Psoas muscle (tissue), 8 donors: Measurements from ENCODE around the gene EYS. TPM values are rescaled to one million over a fixed set of nuclear protein-coding genes. Genes with fewer than 3 reads are reported as not detected.

Source experiments
- ATAC-seq, 4 donors: fragments of 200-7000 bp; cut with Tn5 transposase; one replicate each; pipeline ENCODE4 v1.9.1; 2020; ENCODE audit warnings: moderate library complexity in 3 of 4, mild to moderate bottlenecking in 2 of 4
- DNase-seq, 2 donors: peaks; one replicate each; pipeline ENCODE4 v3.0.0-alpha.2; 2020
- H3K27ac ChIP-seq: fragments of 200-600 bp; one replicate; pipeline ENCODE4 v1.8.0; 2022
- H3K27me3 ChIP-seq, 3 donors: fragments of 200-600 bp in 1 of 3; one replicate each; pipeline versions ENCODE4 v1.6.1 to v1.8.0; 2013 to 2022; ENCODE audit warnings: low read length in 2 of 3, mild to moderate bottlenecking in 2 of 3, moderate library complexity in 1 of 3; ENCODE audit not compliant: insufficient read depth in 3 of 3
- H3K36me3 ChIP-seq, 2 donors: fragments of 200-600 bp in 1 of 2; one replicate each; pipeline versions ENCODE4 v1.6.1 to v1.8.0; 2013 to 2022; ENCODE audit warnings: low read depth in 1 of 2, mild to moderate bottlenecking in 1 of 2, moderate library complexity in 1 of 2; ENCODE audit not compliant: insufficient read depth in 1 of 2
- H3K4me1 ChIP-seq: fragments of 200-600 bp; one replicate; pipeline ENCODE4 v1.8.0; 2022
- H3K4me3 ChIP-seq: fragments of 200-600 bp; one replicate; pipeline ENCODE4 v1.8.0; 2022; ENCODE audit warnings: mild to moderate bottlenecking
- H3K9me3 ChIP-seq: fragments of 200-600 bp; one replicate; pipeline ENCODE4 v1.8.0; 2022
- CTCF ChIP-seq: fragments of 200-600 bp; IDR thresholded peaks from one replicate; pipeline ENCODE4 v1.8.0; 2022; ENCODE audit warnings: antibody characterized with exemption
- WGBS, 3 donors: extraction: QIAGEN DNeasy Blood & Tissue Kit; methylation state at CpG; one replicate each; pipeline versions ENCODE4 v1.1.6 to v1.1.7; 2013; 5-methylcytosine and 5-hydroxymethylcytosine counted together
- intact Hi-C, 2 donors: fragments of 100-400 bp; cut with DNase I; formaldehyde crosslinking; loops; one replicate each; pipeline versions ENCODE4 v1.11.0 to v1.14.2; 2022
- polyA plus RNA-seq, 3 donors: library from polyadenylated mRNA; stranded (reverse); fragments of 200-250 nt; gene quantifications; one replicate each; pipeline ENCODE4 v1.2.3, GENCODE V29; 2013
- total RNA-seq, 4 donors: library from RNA; stranded (reverse); fragmentation: NEBNext Ultra II Directional in 2 of 4; extraction: Animal tissue kit (Norgen Biotek cat#: 25700) in 2 of 4; gene quantifications; one replicate each; pipeline versions ENCODE4 v1.2.1 to v1.2.4, GENCODE V29; 2021 to 2023
- donor health status: healthy with polysubstance abuse.
- donor health status: DM: no; HTN: no; CAD: no; lungs with moderate emphysema.
- donor health status: Bipolar disorder and iron deficiency.
- donor health status: healthy.
- donor health status: DM: yes; HTN: yes; CAD: no.
- donor health status: DM: no; HTN: no; CAD: no.
- donor health status: DM: no; HTN: no; CAD: no.
- donor health status: DM: yes; HTN: yes; CAD: no.

Gene EYS
- total and polyA plus RNA-seq, 7 donors, result under 0.01 TPM; not detected in 6

- TF ChIP-seq CTCF, result no peak
- intact Hi-C loops, result no loop called here
- Histone ChIP-seq H3K36me3 (no peaks in the 10 kb centered on the region), H3K27ac (no peak overlapping the region), H3K27me3 (no peaks in the 10 kb centered on the region), H3K4me1 (no peaks in the 10 kb centered on the region), H3K9me3 (no peaks in the 10 kb centered on the region), H3K4me3 (no peak overlapping the region)
- WGBS, 3 donors, result 64 to 77% (median 66%) methylated on average over 2 of the region's 2 CpGs
- DNase-seq, result no peak
- no peak for ATAC-seq
Observed at GRCh38 chr6:64750910-64751309, 956.1 kb downstream of the EYS start.

GRCh38 chr6:64737418-64737817 is 969.6 kb downstream of the EYS start:
- intact Hi-C loops, result no loop called here
- Histone ChIP-seq H3K27me3 (no peaks in the 10 kb centered on the region), H3K27ac (no peak overlapping the region), H3K4me3 (no peak overlapping the region), H3K9me3 (no peaks in the 10 kb centered on the region), H3K4me1 (no peaks in the 10 kb centered on the region), H3K36me3 (no peaks in the 10 kb centered on the region)
- no peak for TF ChIP-seq CTCF
- no peak for ATAC-seq
- 63 to 93% (median 66%) methylated on average over 1 of the region's 1 CpG for WGBS, 3 donors
- no peak for DNase-seq

DNA sequence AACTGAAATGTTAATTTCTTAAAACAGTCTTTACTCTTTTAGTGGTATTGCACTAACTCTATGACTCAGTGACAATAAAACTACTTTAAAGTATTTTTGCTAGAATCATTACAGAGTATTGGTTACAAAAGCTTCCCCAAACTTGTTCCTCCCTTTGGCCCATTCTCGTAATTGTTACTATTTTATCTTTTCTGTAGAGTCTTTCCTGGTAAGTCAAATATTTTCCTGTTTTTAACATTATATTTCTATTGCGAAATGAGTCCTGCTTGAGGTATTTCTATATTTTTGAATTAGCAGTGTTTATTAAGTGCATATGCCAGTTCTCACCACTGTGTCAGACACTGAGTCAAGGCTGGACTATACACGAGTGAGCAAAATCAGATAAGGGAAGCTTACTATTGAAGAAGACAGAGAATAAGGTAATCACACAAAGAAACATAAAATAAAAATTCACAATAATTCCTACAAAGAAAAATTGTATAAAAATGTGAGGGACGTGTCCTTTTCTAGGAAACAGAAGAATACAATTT is 970.5 kb downstream of the EYS start:
- Histone ChIP-seq H3K9me3 (no peaks in the 10 kb centered on the region), H3K4me3 (no peak overlapping the region), H3K27ac (no peak overlapping the region), H3K4me1 (no peaks in the 10 kb centered on the region), H3K27me3 (no peaks in the 10 kb centered on the region), H3K36me3 (no peaks in the 10 kb centered on the region)
- intact Hi-C loops, result no loop called here
- no peak for TF ChIP-seq CTCF
- ATAC-seq, result no peak
- 71 to 75% (median 74%) methylated on average over 4 of the region's 4 CpGs for WGBS, 3 donors
- no peak for DNase-seq

DNA sequence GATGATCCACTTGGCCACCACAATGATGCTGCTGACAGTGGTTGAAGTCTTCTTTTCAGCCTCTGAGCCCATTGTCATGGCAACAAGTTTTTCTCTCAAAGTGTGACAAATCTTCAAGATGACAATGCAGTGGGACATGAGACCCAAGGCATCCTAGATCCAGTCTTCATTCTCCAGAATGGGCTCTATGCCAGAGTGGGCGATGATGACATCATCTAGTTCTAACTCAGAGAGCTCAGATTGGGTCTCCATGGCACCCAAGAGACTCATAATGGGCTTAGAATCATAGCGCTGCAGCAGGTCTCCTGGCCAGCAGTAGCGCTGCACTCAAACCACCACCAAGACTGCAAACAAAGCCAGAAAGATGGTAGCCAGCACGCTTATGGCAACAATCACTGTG is 973.6 kb downstream of the EYS start:
- no peak for DNase-seq

More for the DNA sequence above, 973.6 kb downstream of the EYS start:
- no peak for ATAC-seq
- no peak for TF ChIP-seq CTCF
- intact Hi-C loops, result no loop called here
- Histone ChIP-seq H3K4me1 (no peaks in the 10 kb centered on the region), H3K4me3 (no peak overlapping the region), H3K27me3 (no peaks in the 10 kb centered on the region), H3K9me3 (no peaks in the 10 kb centered on the region), H3K27ac (no peak overlapping the region), H3K36me3 (no peaks in the 10 kb centered on the region)
- WGBS, 3 donors, result 89 to 91% (median 89%) methylated on average over 4 of the region's 4 CpGs
